Prostate gland (tissue), 2 donors: ENCODE data around the gene HAP1. TPM values are rescaled to one million over a fixed set of nuclear protein-coding genes. Genes with fewer than 3 reads are reported as not detected.

ENCODE experiments used
- DNase-seq: peaks from one replicate; pipeline ENCODE4 v3.0.0-alpha.2; 2019; ENCODE audit warnings: low spot score
- H3K27ac ChIP-seq, 2 donors: fragments of 200-600 bp; sonication (generic); 2 replicates each; pipeline ENCODE4 v1.5.1; 2017 to 2019
- H3K27me3 ChIP-seq: fragments of 200-600 bp; sonication (generic); replicated peaks from 2 replicates; pipeline ENCODE4 v1.5.1; 2019; ENCODE audit not compliant: insufficient read depth
- H3K36me3 ChIP-seq, 2 donors: fragments of 200-600 bp; sonication (generic); 1 replicate in 1 of 2; 2 replicates in 1 of 2; pipeline versions ENCODE4 v1.5.1 to v1.8.1; 2017 to 2019
- H3K4me1 ChIP-seq: fragments of 200-600 bp; sonication (generic); replicated peaks from 2 replicates; pipeline ENCODE4 v1.5.1; 2019
- H3K4me3 ChIP-seq, 2 donors: fragments of 200-600 bp; sonication (generic); 2 replicates each; pipeline ENCODE4 v1.5.1; 2017 to 2019
- H3K9me3 ChIP-seq: fragments of 200-600 bp; sonication (generic); 2 replicates; pipeline ENCODE4 v1.5.1; 2017
- POLR2A ChIP-seq: fragments of 450-650 bp; IDR thresholded peaks from one replicate; pipeline ENCODE4 v1.6.1; 2016; ENCODE audit warnings: antibody characterized with exemption, mild to moderate bottlenecking
- POLR2AphosphoS5 ChIP-seq: sonication (generic); formaldehyde crosslinking; IDR thresholded peaks from one replicate; pipeline ENCODE4 v1.6.1; 2017; ENCODE audit warnings: antibody characterized with exemption
- WGBS: methylation state at CpG from one replicate; pipeline ENCODE4 v1.1.5; 2018; 5-methylcytosine and 5-hydroxymethylcytosine counted together
- intact Hi-C: fragments of 100-400 bp; cut with DNase I; formaldehyde crosslinking; loops from one replicate; pipeline ENCODE4 v1.14.2; 2022
- total RNA-seq, 2 donors: library from RNA; depleted of rRNA; stranded (reverse); fragments of >200 nt; gene quantifications; one replicate each; pipeline ENCODE4 v1.1.0, GENCODE V29; 2016
- TF ChIP-seq, protein P1 (sequence below), 4 experiments: fragments of 200-600 bp in 2 of 4; fragments of 450-650 bp in 2 of 4; sonication (generic) in 2 of 4; IDR thresholded peaks; 1 replicate in 3 of 4; 2 replicates in 1 of 4; pipeline ENCODE4 v1.5.1; 2016 to 2019; ENCODE audit warnings: antibody characterized with exemption in 4 of 4, mild to moderate bottlenecking in 2 of 4, moderate library complexity in 2 of 4

The HAP1 gene
- total RNA-seq, 2 donors from 2014 or later: 0.55 to 3.6 TPM

DNA sequence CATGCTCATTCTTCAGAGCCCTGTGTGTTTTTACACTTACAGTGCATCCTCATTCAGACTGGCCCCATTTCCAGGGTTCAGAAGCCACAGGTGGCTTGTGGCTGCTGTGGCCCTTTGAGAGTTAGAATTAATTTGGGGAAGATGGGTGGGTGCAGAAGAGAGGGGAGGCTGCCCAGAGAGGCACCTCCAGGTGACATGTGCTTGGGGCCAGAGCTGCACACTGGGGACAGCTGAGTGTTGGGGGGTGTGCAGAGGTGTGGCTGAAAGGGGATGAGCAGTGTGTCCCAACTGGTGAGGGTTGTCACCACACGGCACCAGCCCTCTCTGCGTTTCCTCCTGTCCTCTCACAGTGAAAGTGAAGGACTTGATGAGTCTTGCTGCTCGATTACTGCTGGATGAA is 52.7 kb downstream of the HAP1 start:
- intact Hi-C loops: no loop called here
- no peak overlapping the region for H3K4me3 ChIP-seq
- no peaks in the 10 kb centered on the region for H3K27me3 ChIP-seq
- H3K9me3 ChIP-seq: no peaks in the 10 kb centered on the region
- no peaks in the 10 kb centered on the region for H3K36me3 ChIP-seq
- no peak overlapping the region for H3K27ac ChIP-seq
- WGBS: 79% methylated on average over 3 of the region's 3 CpGs
- TF ChIP-seq, protein P1, sequence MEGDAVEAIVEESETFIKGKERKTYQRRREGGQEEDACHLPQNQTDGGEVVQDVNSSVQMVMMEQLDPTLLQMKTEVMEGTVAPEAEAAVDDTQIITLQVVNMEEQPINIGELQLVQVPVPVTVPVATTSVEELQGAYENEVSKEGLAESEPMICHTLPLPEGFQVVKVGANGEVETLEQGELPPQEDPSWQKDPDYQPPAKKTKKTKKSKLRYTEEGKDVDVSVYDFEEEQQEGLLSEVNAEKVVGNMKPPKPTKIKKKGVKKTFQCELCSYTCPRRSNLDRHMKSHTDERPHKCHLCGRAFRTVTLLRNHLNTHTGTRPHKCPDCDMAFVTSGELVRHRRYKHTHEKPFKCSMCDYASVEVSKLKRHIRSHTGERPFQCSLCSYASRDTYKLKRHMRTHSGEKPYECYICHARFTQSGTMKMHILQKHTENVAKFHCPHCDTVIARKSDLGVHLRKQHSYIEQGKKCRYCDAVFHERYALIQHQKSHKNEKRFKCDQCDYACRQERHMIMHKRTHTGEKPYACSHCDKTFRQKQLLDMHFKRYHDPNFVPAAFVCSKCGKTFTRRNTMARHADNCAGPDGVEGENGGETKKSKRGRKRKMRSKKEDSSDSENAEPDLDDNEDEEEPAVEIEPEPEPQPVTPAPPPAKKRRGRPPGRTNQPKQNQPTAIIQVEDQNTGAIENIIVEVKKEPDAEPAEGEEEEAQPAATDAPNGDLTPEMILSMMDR (IDR thresholded peaks at IDR 0.05): no peak
- no peak for TF ChIP-seq POLR2A
- TF ChIP-seq POLR2AphosphoS5: no peak
- DNase-seq: no peak
- no peaks in the 10 kb centered on the region for H3K4me1 ChIP-seq

DNA sequence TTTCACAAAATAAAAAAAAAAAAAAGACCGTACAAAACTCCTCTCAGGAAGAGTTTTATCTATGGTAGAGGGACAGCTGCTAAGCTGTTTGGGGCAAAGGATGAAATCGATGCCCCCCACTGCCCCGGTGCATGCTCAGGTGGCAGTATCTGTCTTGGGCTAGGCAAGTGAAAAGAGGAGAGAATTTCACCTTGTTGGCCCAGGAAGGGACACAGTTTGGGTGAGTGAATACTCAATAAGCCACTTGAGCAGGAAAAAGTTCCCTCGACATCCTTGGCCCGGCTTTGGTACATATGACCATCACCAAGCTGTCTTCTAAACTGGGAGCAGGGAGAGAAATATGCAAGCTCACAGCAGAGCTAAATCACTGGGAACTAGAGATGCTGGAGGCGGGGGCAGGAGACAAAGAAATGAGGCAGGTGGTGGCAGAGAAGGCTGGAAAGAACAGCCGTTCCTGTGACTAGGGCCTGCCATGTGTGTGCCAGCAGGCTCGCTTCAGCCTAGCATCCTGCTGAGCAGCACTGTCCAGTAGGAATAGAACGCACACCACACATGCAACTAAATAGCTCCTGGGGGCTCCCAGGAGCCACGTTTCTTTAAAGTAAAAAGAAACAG is 53.9 kb downstream of the HAP1 start:
- WGBS: 81% methylated on average over 10 of the region's 10 CpGs
- TF ChIP-seq POLR2A: no peak
- TF ChIP-seq, protein P1 (IDR thresholded peaks at IDR 0.05): no peak

DNA sequence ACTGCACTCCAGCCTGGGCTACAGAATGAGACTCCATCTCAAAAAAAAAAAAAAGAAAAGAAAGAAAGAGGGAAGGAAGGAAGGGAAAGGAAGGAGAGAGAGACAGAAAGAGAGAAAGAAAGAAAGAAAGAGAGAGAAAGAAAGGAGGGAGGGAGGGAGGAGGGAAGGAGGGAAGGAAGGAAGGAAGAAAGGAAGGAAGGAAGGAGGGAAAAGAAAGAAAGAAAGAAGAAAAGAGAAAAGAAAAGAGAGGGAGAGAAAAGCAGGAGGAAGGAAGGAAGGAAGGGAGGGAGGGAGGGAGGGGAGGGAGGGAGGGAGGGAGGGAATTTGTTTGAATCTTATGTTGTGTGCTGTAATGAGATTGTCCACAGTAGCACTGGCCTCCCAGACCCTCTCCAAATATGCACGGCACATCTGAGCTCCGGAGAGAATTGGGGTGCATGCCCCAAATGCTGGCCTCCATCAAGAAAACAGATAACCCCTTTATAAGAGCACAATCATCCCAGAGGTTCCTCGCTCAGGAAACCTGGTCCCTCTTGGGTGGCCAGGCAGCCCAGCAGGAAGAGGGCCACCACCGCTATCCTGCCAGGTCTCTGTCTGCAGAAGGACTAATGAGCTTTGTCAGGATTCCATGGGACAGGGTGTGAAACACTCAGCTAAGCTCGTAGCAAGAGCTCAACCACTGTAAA is 54.6 kb downstream of the HAP1 start:
- Histone ChIP-seq H3K27ac (no peak overlapping the region), H3K4me1 (no peaks in the 10 kb centered on the region), H3K27me3 (no peaks in the 10 kb centered on the region), H3K9me3 (no peaks in the 10 kb centered on the region), H3K36me3 (no peaks in the 10 kb centered on the region), H3K4me3 (no peak overlapping the region)
- intact Hi-C loops: no loop called here
- DNase-seq: no peak
- WGBS: 72% methylated on average over 5 of the region's 5 CpGs
- no peak for TF ChIP-seq POLR2AphosphoS5
- TF ChIP-seq, protein P1 (IDR thresholded peaks at IDR 0.05): no peak
- no peak for TF ChIP-seq POLR2A

More for the DNA sequence above, 53.9 kb downstream of the HAP1 start:
- no peak for DNase-seq
- H3K27ac ChIP-seq: no peak overlapping the region
- no peak overlapping the region for H3K4me3 ChIP-seq
- intact Hi-C loops: no loop called here
- no peaks in the 10 kb centered on the region for H3K36me3 ChIP-seq
- no peaks in the 10 kb centered on the region for H3K9me3 ChIP-seq
- no peaks in the 10 kb centered on the region for H3K4me1 ChIP-seq
- H3K27me3 ChIP-seq: no peaks in the 10 kb centered on the region

DNA sequence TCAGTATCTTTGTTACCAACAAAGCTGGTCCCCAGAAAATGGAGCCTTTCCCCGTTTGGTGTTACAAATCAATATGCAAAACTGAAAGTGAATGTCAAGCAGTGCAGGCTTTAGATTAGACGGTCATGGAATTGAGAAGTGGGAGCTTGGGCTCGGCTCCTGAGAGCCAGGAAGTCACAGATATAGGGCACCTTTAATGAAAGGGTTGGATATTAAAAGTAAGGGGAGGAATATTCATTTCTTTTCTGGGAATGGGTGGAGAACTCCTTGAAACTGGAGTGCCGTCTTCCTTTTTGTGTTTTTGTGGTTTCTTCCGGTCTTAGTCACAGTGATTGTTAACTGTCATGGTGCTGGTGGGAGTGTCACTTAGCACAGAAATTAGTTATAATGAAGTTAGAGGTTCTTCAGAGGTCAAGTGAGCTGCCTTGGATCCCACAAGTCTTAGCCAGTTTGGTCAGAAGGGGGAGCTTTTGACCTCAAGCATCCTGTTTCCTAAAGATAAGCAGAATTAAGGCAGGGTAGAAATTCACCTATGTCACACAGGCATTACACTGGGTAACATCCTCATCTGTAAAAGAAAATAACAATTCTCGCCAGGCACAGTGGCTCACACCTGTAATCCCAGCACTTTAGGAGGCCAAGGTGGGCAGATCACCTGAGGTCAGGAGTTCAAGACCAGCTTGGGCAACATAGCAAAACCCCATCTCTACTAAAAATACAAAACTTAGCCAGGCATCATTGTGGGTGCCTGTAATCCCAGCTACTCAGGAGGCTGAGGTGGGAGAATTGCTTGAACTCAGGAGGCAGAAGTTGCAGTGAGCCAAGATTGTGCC is 55.3 kb downstream of the HAP1 start:
- H3K36me3 ChIP-seq: no peaks in the 10 kb centered on the region
- H3K4me3 ChIP-seq: no peak overlapping the region
- no peaks in the 10 kb centered on the region for H3K9me3 ChIP-seq
- TF ChIP-seq POLR2A (no peak), POLR2AphosphoS5 (peak; percentile 46)
- no peak for DNase-seq
- H3K27me3 ChIP-seq: no peaks in the 10 kb centered on the region
- H3K27ac ChIP-seq: peak overlapping the region in 1 of 2 donors; percentile 19
- 43% methylated on average over 6 of the region's 6 CpGs for WGBS
- intact Hi-C loops: no loop called here
- H3K4me1 ChIP-seq: no peaks in the 10 kb centered on the region

DNA sequence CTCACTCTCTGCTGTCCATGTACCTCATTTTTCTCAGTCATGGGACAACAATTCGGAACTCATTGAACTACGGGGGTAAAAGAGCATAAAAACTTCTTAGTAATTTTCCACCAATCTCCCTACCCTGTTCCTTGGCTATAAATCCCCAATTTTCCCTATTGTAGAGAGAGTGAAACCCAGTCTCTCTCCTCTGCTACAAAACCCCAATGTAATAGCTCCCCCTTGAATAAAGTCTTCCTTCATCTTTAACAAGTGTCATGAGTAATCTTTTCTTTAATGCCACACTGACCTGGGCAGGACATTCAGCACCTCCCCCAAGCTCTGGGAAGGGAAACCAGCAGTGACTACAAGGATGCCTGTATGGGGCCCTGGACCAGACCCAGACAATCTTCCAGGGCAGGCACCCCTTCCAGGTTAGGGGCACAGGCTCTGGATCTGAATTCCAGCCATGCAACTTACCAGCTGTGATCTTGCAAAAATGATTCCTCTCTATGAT is 56.0 kb downstream of the HAP1 start:
- 90% methylated on average over 2 of the region's 2 CpGs for WGBS
- Histone ChIP-seq H3K9me3 (no peaks in the 10 kb centered on the region), H3K4me3 (no peak overlapping the region)

More for the DNA sequence above, 56.0 kb downstream of the HAP1 start:
- H3K27ac ChIP-seq: peak overlapping the region in 1 of 2 donors; percentile 19
- H3K27me3 ChIP-seq: no peaks in the 10 kb centered on the region
- TF ChIP-seq POLR2AphosphoS5: no peak
- TF ChIP-seq POLR2A: no peak
- TF ChIP-seq, protein P1 (IDR thresholded peaks at IDR 0.05): no peak
- H3K4me1 ChIP-seq: no peaks in the 10 kb centered on the region
- intact Hi-C loops: no loop called here
- H3K36me3 ChIP-seq: no peaks in the 10 kb centered on the region
- no peak for DNase-seq
